Measurements from ENCODE around the gene SNORC. TPM values are rescaled to one million over a fixed set of nuclear protein-coding genes. Genes with fewer than 3 reads are reported as not detected.

SNORC gene
- total RNA-seq, 1 donor from 2014 or later = not detected

DNA sequence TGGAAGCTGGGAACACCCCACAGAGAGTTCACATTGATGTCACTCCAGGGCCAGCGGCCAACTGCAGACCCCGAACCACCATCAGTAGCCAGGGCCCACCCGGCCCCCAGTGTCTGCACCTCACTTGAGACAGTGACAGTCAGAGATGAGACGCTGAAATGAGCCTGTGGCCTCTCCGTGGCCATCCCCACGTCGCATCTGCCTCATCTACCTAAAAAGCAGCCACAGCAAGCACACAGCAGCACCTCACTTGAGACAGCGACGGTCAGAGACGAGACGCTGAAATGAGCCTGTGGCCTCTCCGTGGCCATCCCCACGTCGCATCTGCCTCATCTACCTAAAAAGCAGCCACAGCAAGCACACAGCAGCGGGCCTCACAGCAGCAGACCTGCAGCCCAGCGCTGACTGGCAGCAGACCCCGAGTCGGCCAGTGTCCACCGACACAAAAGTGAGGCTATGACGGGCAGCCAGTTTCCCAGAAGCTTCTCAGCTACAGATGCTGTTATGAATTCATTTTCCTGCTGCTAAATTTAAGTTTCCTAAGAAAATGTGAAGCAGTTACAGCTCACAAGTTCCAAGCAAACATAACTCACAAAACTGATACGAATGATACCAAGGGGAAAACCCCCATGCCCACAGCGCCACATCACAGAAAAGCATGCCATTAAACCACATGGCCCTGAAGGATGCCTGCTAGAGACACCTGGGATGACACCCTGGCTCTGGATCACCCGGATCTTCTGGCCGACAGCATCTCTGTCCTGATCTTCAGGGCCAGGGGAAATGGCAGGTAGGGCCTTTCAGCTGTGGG is 27.7 kb downstream of the SNORC start:
- peaks cover 56% of the 10 kb centered on the region for H3K27me3 ChIP-seq
- no peak overlapping the region for H3K4me3 ChIP-seq
- Mint-ChIP-seq H3K27me3 (ENCODE audit: insufficient read depth, low read depth) (peaks cover 4% of the 10 kb centered on the region), H3K36me3 (no peaks in the 10 kb centered on the region), H3K4me3 (no peak overlapping the region), H3K27ac (no peak overlapping the region), H3K9me3 (no peaks in the 10 kb centered on the region), H3K4me1 (peaks cover 15% of the 10 kb centered on the region)
- TF ChIP-seq, protein P1, sequence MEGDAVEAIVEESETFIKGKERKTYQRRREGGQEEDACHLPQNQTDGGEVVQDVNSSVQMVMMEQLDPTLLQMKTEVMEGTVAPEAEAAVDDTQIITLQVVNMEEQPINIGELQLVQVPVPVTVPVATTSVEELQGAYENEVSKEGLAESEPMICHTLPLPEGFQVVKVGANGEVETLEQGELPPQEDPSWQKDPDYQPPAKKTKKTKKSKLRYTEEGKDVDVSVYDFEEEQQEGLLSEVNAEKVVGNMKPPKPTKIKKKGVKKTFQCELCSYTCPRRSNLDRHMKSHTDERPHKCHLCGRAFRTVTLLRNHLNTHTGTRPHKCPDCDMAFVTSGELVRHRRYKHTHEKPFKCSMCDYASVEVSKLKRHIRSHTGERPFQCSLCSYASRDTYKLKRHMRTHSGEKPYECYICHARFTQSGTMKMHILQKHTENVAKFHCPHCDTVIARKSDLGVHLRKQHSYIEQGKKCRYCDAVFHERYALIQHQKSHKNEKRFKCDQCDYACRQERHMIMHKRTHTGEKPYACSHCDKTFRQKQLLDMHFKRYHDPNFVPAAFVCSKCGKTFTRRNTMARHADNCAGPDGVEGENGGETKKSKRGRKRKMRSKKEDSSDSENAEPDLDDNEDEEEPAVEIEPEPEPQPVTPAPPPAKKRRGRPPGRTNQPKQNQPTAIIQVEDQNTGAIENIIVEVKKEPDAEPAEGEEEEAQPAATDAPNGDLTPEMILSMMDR (IDR thresholded peaks at IDR 0.05) = no peak
- no peak for TF ChIP-seq EZH2 (IDR thresholded peaks at IDR 0.05)
- TF ChIP-seq EZH2phosphoT487 (IDR thresholded peaks at IDR 0.05) = no peak
- H3K9ac ChIP-seq = no peak overlapping the region
- H2AFZ ChIP-seq (replicated peaks) = no peak overlapping the region
- H3K4me2 ChIP-seq = no peak overlapping the region
- H3K9me3 ChIP-seq (ENCODE audit: low read depth) = no peaks in the 10 kb centered on the region
- peaks cover 11% of the 10 kb centered on the region for H3K4me1 ChIP-seq
- no peaks in the 10 kb centered on the region for H4K20me1 ChIP-seq (ENCODE audit: low read depth)
- no peaks in the 10 kb centered on the region for H3F3A ChIP-seq (ENCODE audit: low read depth)
- no peak for DNase-seq (ENCODE audit: low spot score)
- H3K27ac ChIP-seq = no peak overlapping the region
- no peaks in the 10 kb centered on the region for H3K36me3 ChIP-seq
- no peaks in the 10 kb centered on the region for H3K79me2 ChIP-seq (ENCODE audit: low read depth)

DNA sequence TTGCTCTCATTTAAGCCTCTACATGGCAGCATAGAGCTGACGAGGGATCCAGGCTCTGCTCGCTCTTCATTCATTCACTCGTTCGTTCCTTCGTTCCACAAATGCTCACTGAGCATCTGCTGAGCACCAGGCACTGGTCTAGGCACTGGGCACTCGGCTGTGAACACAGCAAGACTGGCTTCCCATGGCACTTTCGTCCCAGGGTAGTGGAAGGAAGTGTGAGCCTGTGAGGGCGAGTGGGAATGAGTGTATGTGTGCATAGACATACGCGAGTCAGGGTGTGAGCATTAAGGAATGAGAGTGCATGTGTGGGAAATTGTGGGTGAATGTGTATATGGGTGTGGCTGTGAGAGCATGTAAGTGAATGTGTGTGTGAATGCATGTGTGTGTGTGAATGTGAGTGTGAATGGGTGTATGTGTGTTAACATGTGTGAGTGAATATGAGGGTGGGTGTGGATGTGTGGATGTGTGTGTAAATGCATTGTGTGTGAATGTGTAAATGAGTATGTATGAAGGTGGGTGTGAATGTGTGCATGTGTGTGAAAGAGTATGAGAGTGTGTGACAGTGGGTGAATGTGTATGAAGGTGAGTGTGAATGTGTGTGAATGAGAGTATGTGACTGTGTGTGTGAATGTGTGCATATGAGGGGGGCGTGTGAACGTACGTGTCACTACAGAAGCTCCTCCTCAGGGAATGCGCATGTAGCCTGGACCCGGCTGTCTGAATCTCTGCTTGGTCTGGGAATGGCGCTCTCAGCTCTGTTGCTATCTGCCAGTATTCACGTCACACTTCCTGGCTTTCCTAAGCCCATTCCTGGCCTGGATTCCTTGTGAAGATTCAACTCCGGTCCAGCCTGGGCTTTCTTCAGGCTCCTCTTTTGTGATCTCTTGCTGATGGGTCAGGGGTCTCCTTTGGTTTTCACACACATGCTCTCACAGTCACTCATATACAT is 28.8 kb downstream of the SNORC start:
- TF ChIP-seq EZH2 (IDR thresholded peaks at IDR 0.05) = no peak
- no peak for TF ChIP-seq EZH2phosphoT487 (IDR thresholded peaks at IDR 0.05)
- TF ChIP-seq, protein P1 (IDR thresholded peaks at IDR 0.05) = no peak
- H3K4me1 ChIP-seq = peaks cover 11% of the 10 kb centered on the region
- H3K9me3 ChIP-seq (ENCODE audit: low read depth) = no peaks in the 10 kb centered on the region
- H3K27ac ChIP-seq = no peak overlapping the region
- Mint-ChIP-seq H3K27ac (no peak overlapping the region), H3K4me1 (peaks cover 17% of the 10 kb centered on the region), H3K27me3 (ENCODE audit: insufficient read depth, low read depth) (peaks cover 9% of the 10 kb centered on the region), H3K4me3 (no peak overlapping the region), H3K9me3 (no peaks in the 10 kb centered on the region), H3K36me3 (no peaks in the 10 kb centered on the region)
- peaks cover 66% of the 10 kb centered on the region for H3K27me3 ChIP-seq
- H3K4me3 ChIP-seq = no peak overlapping the region
- H3K9ac ChIP-seq = no peak overlapping the region
- no peak overlapping the region for H3K4me2 ChIP-seq
- no peaks in the 10 kb centered on the region for H3F3A ChIP-seq (ENCODE audit: low read depth)
- no peaks in the 10 kb centered on the region for H4K20me1 ChIP-seq (ENCODE audit: low read depth)
- no peaks in the 10 kb centered on the region for H3K79me2 ChIP-seq (ENCODE audit: low read depth)
- DNase-seq (ENCODE audit: low spot score) = no peak
- no peaks in the 10 kb centered on the region for H3K36me3 ChIP-seq
- H2AFZ ChIP-seq (replicated peaks) = no peak overlapping the region

DNA sequence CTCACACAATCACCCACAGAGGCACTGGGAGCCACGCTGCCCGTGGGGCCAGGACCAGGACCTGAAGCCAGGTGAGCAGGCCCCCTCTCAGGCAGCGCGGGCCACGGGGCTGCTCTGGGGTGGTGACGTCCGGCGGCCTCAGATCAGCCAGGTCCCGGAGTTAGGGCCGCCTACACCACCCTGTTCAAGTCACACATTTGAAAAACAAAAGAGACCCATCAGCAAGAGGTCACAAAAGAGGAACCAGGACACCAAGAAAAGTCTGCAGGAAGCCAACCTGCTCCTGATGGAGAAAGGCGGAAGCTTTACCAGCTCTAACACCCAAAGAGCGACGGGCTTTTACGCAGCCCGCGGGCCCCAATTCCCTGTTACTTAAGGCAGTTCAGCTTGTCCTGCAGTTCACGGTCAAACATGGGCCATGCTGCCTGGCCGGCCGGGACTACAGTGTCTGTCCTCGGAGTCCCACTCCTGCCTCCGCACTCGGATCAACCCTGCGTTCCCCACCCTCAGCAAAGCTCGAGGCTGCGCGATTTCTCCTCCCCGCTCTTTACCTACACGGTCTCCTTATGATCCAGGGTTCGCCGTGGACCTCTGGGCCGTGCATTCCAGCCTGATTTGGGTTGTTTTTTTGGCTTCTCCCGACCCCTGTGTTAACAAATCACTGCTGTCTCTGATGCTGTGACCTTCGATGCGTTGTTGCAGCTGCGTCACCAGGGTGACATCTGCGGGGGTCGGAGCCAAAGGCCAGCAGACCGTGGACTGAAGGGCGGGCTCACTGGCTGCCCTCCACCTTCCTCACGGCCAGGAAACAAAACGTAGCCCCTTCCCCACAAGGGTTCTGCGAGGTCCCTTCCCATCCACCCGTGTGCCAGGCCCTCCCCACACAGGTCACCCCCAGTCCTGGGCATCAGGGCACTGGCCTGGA is 31.0 kb downstream of the SNORC start:
- Histone ChIP-seq H4K20me1 (ENCODE audit: low read depth) (no peaks in the 10 kb centered on the region), H3K9ac (no peak overlapping the region), H3F3A (ENCODE audit: low read depth) (no peaks in the 10 kb centered on the region), H3K27me3 (peaks cover 71% of the 10 kb centered on the region), H3K4me3 (peak overlapping the region; percentile 16), H3K27ac (no peak overlapping the region), H3K36me3 (no peaks in the 10 kb centered on the region), H3K4me1 (peaks cover 11% of the 10 kb centered on the region), H3K79me2 (ENCODE audit: low read depth) (no peaks in the 10 kb centered on the region), H3K9me3 (ENCODE audit: low read depth) (no peaks in the 10 kb centered on the region), H2AFZ (replicated peaks) (no peak overlapping the region), H3K4me2 (peak overlapping the region; percentile 69)
- H3K4me3 Mint-ChIP-seq = no peak overlapping the region
- H3K4me1 Mint-ChIP-seq = peaks cover 8% of the 10 kb centered on the region
- TF ChIP-seq EZH2 (IDR thresholded peaks at IDR 0.05) = peak; percentile 39
- TF ChIP-seq, protein P1 (IDR thresholded peaks at IDR 0.05) = no peak
- peak; percentile 34 for DNase-seq (ENCODE audit: low spot score)
- peaks cover 3% of the 10 kb centered on the region for H3K9me3 Mint-ChIP-seq
- H3K27me3 Mint-ChIP-seq (ENCODE audit: insufficient read depth, low read depth) = peaks cover 9% of the 10 kb centered on the region
- H3K27ac Mint-ChIP-seq = no peak overlapping the region
- no peaks in the 10 kb centered on the region for H3K36me3 Mint-ChIP-seq
